ENCODE measurements around the gene MOGAT2.

- TF ChIP-seq CTCF (IDR thresholded peaks at IDR 0.05) (no peak), POLR2A (IDR thresholded peaks at IDR 0.05) (no peak)
These were observed 23.0 kb downstream of the MOGAT2 start for GRCh38 chr11:75740681-75741080.

Measured in Peyer's patch (tissue), 4 donors.